ENCODE measurements around the gene AKAP12. TPM values are rescaled to one million over a fixed set of nuclear protein-coding genes. Genes with fewer than 3 reads are reported as not detected.
"Not testable (repeated sequence)": the region's sequence is repeated elsewhere in the genome, so short reads cannot be mapped to it uniquely, and the experiment has no call there.

Gene AKAP12
- total and polyA plus RNA-seq, 5 experiments from 2014 or later: 0.02 TPM; not detected in 4

GRCh38 chr6:151372164-151372563, 132.4 kb downstream of the AKAP12 start:
- Mint-ChIP-seq H3K27ac (peak overlapping the region; percentile 60 to 94 (median 88)), H3K27me3 (no peaks in the 10 kb centered on the region), H3K4me1 (peaks cover 34 to 62% (median 59%) of the 10 kb centered on the region in 4 donors), H3K9me3 (no peaks in the 10 kb centered on the region), H3K36me3 (peaks cover 0 to 50% (median 13%) of the 10 kb centered on the region in 3 donors), H3K4me3 (peak overlapping the region; percentile 52 to 86 (median 76))
- POLR2A ChIA-PET: interaction anchor here (1.7 to 3.0 kb wide), 2 partner anchors 13 to 18 kb away, joined by 7 to 34 read pairs; partner anchors contain the start of gene ZBTB2
- ATAC-seq (no peak), DNase-seq (no peak)

GRCh38 chr6:151374036-151374683, 134.4 kb downstream of the AKAP12 start:
- Mint-ChIP-seq H3K27ac (peak overlapping the region; percentile 60 to 95 (median 84)), H3K4me1 (peaks cover 41 to 73% (median 72%) of the 10 kb centered on the region in 4 donors), H3K9me3 (no peaks in the 10 kb centered on the region), H3K36me3 (peaks cover 0 to 34% (median 13%) of the 10 kb centered on the region in 3 donors), H3K4me3 (peak overlapping the region; percentile 65 to 86 (median 76)), H3K27me3 (no peaks in the 10 kb centered on the region)
- ATAC-seq (peak; percentile 35 to 38), DNase-seq (no peak)
- POLR2A ChIA-PET: interaction anchor here (0.6 to 3.0 kb wide), 6 partner anchors 11 to 1478 kb away, joined by 3 to 34 read pairs (median 4); partner anchors contain the start of gene ZBTB2

GRCh38 chr6:151375833-151376232, 136.1 kb downstream of the AKAP12 start:
- Mint-ChIP-seq H3K27me3 (no peaks in the 10 kb centered on the region), H3K27ac (peak overlapping the region in 6 of 10 donors; percentile 1 to 79 (median 63)), H3K36me3 (peaks cover 0 to 23% (median 13%) of the 10 kb centered on the region in 3 donors), H3K4me3 (peak overlapping the region in 9 of 10 donors; percentile 9 to 77 (median 70)), H3K4me1 (peaks cover 53 to 87% (median 86%) of the 10 kb centered on the region in 4 donors), H3K9me3 (no peaks in the 10 kb centered on the region)
- DNase-seq (no peak), ATAC-seq (no peak)
- POLR2A ChIA-PET: interaction anchor here (4.5 kb wide), 1 partner anchor 14 kb away, joined by 40 read pairs; the partner anchor contains the start of gene ZBTB2

GRCh38 chr6:151376440-151376839, 136.7 kb downstream of the AKAP12 start:
- Mint-ChIP-seq H3K9me3 (no peaks in the 10 kb centered on the region), H3K4me1 (peaks cover 52 to 87% (median 86%) of the 10 kb centered on the region in 4 donors), H3K27ac (peak overlapping the region in 7 of 10 donors; percentile 20 to 79 (median 63)), H3K27me3 (no peaks in the 10 kb centered on the region), H3K36me3 (peaks cover 0 to 17% (median 9%) of the 10 kb centered on the region in 3 donors), H3K4me3 (peak overlapping the region in 9 of 10 donors; percentile 41 to 77 (median 70))
- ATAC-seq: peak in 1 of 2 donors; percentile 30
- no peak for DNase-seq
- POLR2A ChIA-PET: interaction anchor here (0.7 to 4.5 kb wide), 2 partner anchors 13 to 84 kb away, joined by 4 to 40 read pairs; partner anchors contain the start of gene ZBTB2

- Mint-ChIP-seq H3K4me3 (peak overlapping the region in 2 of 10 donors; percentile 10 to 76), H3K4me1 (peaks cover 48 to 85% (median 83%) of the 10 kb centered on the region in 4 donors), H3K27me3 (no peaks in the 10 kb centered on the region), H3K9me3 (no peaks in the 10 kb centered on the region), H3K36me3 (peaks cover 0 to 11% (median 3%) of the 10 kb centered on the region in 3 donors), H3K27ac (peak overlapping the region in 3 of 10 donors; percentile 50 to 63 (median 63))
- DNase-seq (no peak), ATAC-seq (no peak)
- POLR2A ChIA-PET: interaction anchor here (0.7 to 4.5 kb wide), 3 partner anchors 13 to 84 kb away, joined by 4 to 40 read pairs (median 5); partner anchors contain the start of gene ZBTB2
Measured at GRCh38 chr6:151377095-151377494, 137.3 kb downstream of the AKAP12 start.

GRCh38 chr6:151379933-151380847, 140.4 kb downstream of the AKAP12 start:
- peaks cover 0 to 11% (median 0%) of the 10 kb centered on the region in 3 donors for H3K36me3 Mint-ChIP-seq

GRCh38 chr6:151380848-151381205, 141.1 kb downstream of the AKAP12 start:
- POLR2A ChIA-PET: interaction anchor here (3.2 kb wide), 1 partner anchor 9 kb away, joined by 14 read pairs; the partner anchor contains the start of gene ZBTB2

More at GRCh38 chr6:151379933-151380847, 140.4 kb downstream of the AKAP12 start:
- POLR2A ChIA-PET: interaction anchor here (3.2 kb wide), 1 partner anchor 10 kb away, joined by 14 read pairs; the partner anchor contains the start of gene ZBTB2
- Mint-ChIP-seq H3K27ac (peak overlapping the region; percentile 92 to 98 (median 96)), H3K27me3 (no peaks in the 10 kb centered on the region), H3K9me3 (no peaks in the 10 kb centered on the region), H3K4me1 (peaks cover 40 to 76% (median 70%) of the 10 kb centered on the region in 4 donors), H3K4me3 (peak overlapping the region; percentile 77 to 94 (median 84))
- DNase-seq: peak in 2 of 10 donors; percentile 38 to 39
- ATAC-seq: peak; percentile 81 to 82

GRCh38 chr6:151381722-151382121, 142.0 kb downstream of the AKAP12 start:
- H3K4me3 Mint-ChIP-seq: peak overlapping the region in 8 of 10 donors; percentile 3 to 81 (median 20)
- DNase-seq (no peak), ATAC-seq (no peak)
- peak overlapping the region in 8 of 10 donors; percentile 1 to 97 (median 65) for H3K27ac Mint-ChIP-seq
- POLR2A ChIA-PET: interaction anchor here (3.2 kb wide), 1 partner anchor 9 kb away, joined by 14 read pairs; the partner anchor contains the start of gene ZBTB2
- H3K27me3 Mint-ChIP-seq: no peaks in the 10 kb centered on the region
- no peaks in the 10 kb centered on the region for H3K9me3 Mint-ChIP-seq
- H3K36me3 Mint-ChIP-seq: peaks cover 0 to 11% (median 0%) of the 10 kb centered on the region in 3 donors
- peaks cover 34 to 70% (median 62%) of the 10 kb centered on the region in 4 donors for H3K4me1 Mint-ChIP-seq

More at GRCh38 chr6:151380848-151381205, 141.1 kb downstream of the AKAP12 start:
- no peaks in the 10 kb centered on the region for H3K27me3 Mint-ChIP-seq
- peak; percentile 6 to 22 for ATAC-seq
- no peaks in the 10 kb centered on the region for H3K9me3 Mint-ChIP-seq
- H3K27ac Mint-ChIP-seq: peak overlapping the region; percentile 92 to 98 (median 96)
- no peak for DNase-seq
- peaks cover 39 to 75% (median 68%) of the 10 kb centered on the region in 4 donors for H3K4me1 Mint-ChIP-seq
- H3K36me3 Mint-ChIP-seq: peaks cover 0 to 11% (median 0%) of the 10 kb centered on the region in 3 donors
- H3K4me3 Mint-ChIP-seq: peak overlapping the region; percentile 77 to 94 (median 84)

GRCh38 chr6:151382631-151383030, 142.9 kb downstream of the AKAP12 start:
- H3K27me3 Mint-ChIP-seq, DNase-seq, H3K9me3 Mint-ChIP-seq, ATAC-seq, H3K4me3 Mint-ChIP-seq: not testable (repeated sequence)
- H3K36me3 Mint-ChIP-seq: peaks cover 0 to 11% (median 0%) of the 10 kb centered on the region in 3 donors
- H3K4me1 Mint-ChIP-seq: peaks cover 32 to 71% (median 65%) of the 10 kb centered on the region in 4 donors
- peak overlapping the region in 2 of 10 donors; percentile 11 to 72 for H3K27ac Mint-ChIP-seq
- POLR2A ChIA-PET: interaction anchor here (0.7 to 3.2 kb wide), 2 partner anchors 8 to 1650 kb away, joined by 4 to 14 read pairs; partner anchors contain the start of gene ZBTB2

- H3K27ac Mint-ChIP-seq: peak overlapping the region in 7 of 10 donors; percentile 17 to 83 (median 45)
- POLR2A ChIA-PET: no interaction called here
- ATAC-seq (no peak), DNase-seq (no peak)
- peaks cover 25 to 72% (median 58%) of the 10 kb centered on the region in 4 donors for H3K4me1 Mint-ChIP-seq
- H3K9me3 Mint-ChIP-seq: no peaks in the 10 kb centered on the region
- H3K4me3 Mint-ChIP-seq: peak overlapping the region in 5 of 10 donors; percentile 0 to 44 (median 14)
- H3K36me3 Mint-ChIP-seq: peaks cover 0 to 11% (median 0%) of the 10 kb centered on the region in 3 donors
- no peaks in the 10 kb centered on the region for H3K27me3 Mint-ChIP-seq
Measured at GRCh38 chr6:151384151-151384550, 144.4 kb downstream of the AKAP12 start.

- H3K9me3 Mint-ChIP-seq: no peaks in the 10 kb centered on the region
- ATAC-seq: no peak
- POLR2A ChIA-PET: interaction anchor here (0.6 to 1.3 kb wide), 2 partner anchors 10 to 12 kb away, joined by 4 to 7 read pairs; no protein-coding TSS in a partner anchor
- no peaks in the 10 kb centered on the region for H3K27me3 Mint-ChIP-seq
- peak overlapping the region; percentile 17 to 87 (median 54) for H3K27ac Mint-ChIP-seq
- no peak for DNase-seq
- H3K36me3 Mint-ChIP-seq: peaks cover 0 to 11% (median 0%) of the 10 kb centered on the region in 3 donors
- H3K4me1 Mint-ChIP-seq: peaks cover 20 to 69% (median 52%) of the 10 kb centered on the region in 4 donors
- peak overlapping the region in 3 of 10 donors; percentile 3 to 34 (median 30) for H3K4me3 Mint-ChIP-seq
Measured at GRCh38 chr6:151385177-151385576, 145.4 kb downstream of the AKAP12 start.

Data from naive thymus-derived CD8-positive, alpha-beta T cell (primary cell).